ENCODE results near the gene UBE2E1. TPM values are rescaled to one million over a fixed set of nuclear protein-coding genes. Genes with fewer than 3 reads are reported as not detected.
"Not testable (repeated sequence)": the region's sequence is repeated elsewhere in the genome, so short reads cannot be mapped to it uniquely, and the experiment has no call there.

UBE2E1 gene
- total RNA-seq, 4 donors from 2014 or later: 61.6 to 88.4 (median 79.6) TPM

- Histone ChIP-seq H3K4me1 (peaks cover 9 to 27% of the 10 kb centered on the region in 2 donors), H3K4me3 (replicated peaks in 1 of 3) (no peak overlapping the region), H3K9me3 (no peaks in the 10 kb centered on the region), H3K27ac (no peak overlapping the region), H3K36me3 (no peaks in the 10 kb centered on the region), H3K27me3 (no peaks in the 10 kb centered on the region)
- DNase-seq: peak in 1 of 2 donors; percentile 19
- WGBS, 2 donors: 58 to 59% methylated on average over 5 of the region's 5 CpGs
- intact Hi-C loops (cut with DNase I): no loop called here
- TF ChIP-seq POLR2A (IDR thresholded peaks at IDR 0.05) (no peak), CTCF (IDR thresholded peaks at IDR 0.05) (no peak)
Observed at GRCh38 chr3:23877329-23877980, 71.7 kb downstream of the UBE2E1 start.

GRCh38 chr3:23879485-23879884, 73.7 kb downstream of the UBE2E1 start:
- intact Hi-C loops (cut with DNase I): no loop called here
- TF ChIP-seq POLR2A (IDR thresholded peaks at IDR 0.05) (no peak), CTCF (IDR thresholded peaks at IDR 0.05) (no peak)
- peaks cover 9 to 18% of the 10 kb centered on the region in 2 donors for H3K4me1 ChIP-seq

GRCh38 chr3:23880703-23881339, 75.1 kb downstream of the UBE2E1 start:
- H3K27me3 ChIP-seq: no peaks in the 10 kb centered on the region
- no peak overlapping the region for H3K27ac ChIP-seq
- H3K9me3 ChIP-seq: no peaks in the 10 kb centered on the region
- no peaks in the 10 kb centered on the region for H3K36me3 ChIP-seq
- TF ChIP-seq POLR2A (IDR thresholded peaks at IDR 0.05): no peak
- no peak for TF ChIP-seq CTCF (IDR thresholded peaks at IDR 0.05)
- peaks cover 9 to 15% of the 10 kb centered on the region in 2 donors for H3K4me1 ChIP-seq
- WGBS, 2 donors: 84 to 89% methylated on average over 4 of the region's 4 CpGs
- H3K4me3 ChIP-seq (replicated peaks in 1 of 3): no peak overlapping the region
- intact Hi-C loops (cut with DNase I): no loop called here
- no peak for DNase-seq

More at GRCh38 chr3:23879485-23879884, 73.7 kb downstream of the UBE2E1 start:
- no peaks in the 10 kb centered on the region for H3K36me3 ChIP-seq
- no peak for DNase-seq
- no peak overlapping the region for H3K27ac ChIP-seq
- no peaks in the 10 kb centered on the region for H3K9me3 ChIP-seq
- 99 to 100% methylated on average over 8 of the region's 8 CpGs for WGBS, 2 donors
- H3K27me3 ChIP-seq: no peaks in the 10 kb centered on the region
- no peak overlapping the region for H3K4me3 ChIP-seq (replicated peaks in 1 of 3)

GRCh38 chr3:23881993-23882392, 76.2 kb downstream of the UBE2E1 start:
- H3K36me3 ChIP-seq; H3K27me3 ChIP-seq; H3K4me3 ChIP-seq (replicated peaks in 1 of 3); DNase-seq; H3K4me1 ChIP-seq; intact Hi-C loops (cut with DNase I); H3K27ac ChIP-seq; H3K9me3 ChIP-seq: not testable (repeated sequence)
- 96 to 98% methylated on average over 4 of the region's 4 CpGs for WGBS, 2 donors

DNA sequence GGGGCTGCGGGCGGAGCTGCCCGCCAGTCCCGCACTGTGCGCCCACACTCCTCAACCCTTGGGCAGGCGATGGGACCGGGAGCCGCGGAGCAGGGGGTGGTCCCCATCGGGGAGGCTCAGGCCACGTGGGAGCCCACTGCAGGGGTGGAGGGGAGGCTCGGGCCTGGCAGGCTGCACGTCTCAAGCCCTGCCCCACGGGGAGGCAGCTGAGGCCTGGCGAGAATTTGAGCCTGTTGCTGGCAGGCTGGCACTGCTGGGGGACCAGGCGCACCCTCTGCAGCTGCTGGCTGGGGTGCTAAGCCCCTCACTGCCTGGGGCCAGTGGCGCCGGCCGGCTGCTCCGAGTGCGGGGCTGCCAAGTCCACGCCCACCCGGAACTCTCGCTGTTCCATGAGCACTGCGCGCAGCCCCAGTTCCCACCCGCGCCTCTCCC, 76.7 kb downstream of the UBE2E1 start:
- no peak overlapping the region for H3K27ac ChIP-seq
- intact Hi-C loops (cut with DNase I): no loop called here
- 99 to 100% methylated on average over 7 to 12 of the region's 28 CpGs for WGBS, 2 donors
- H3K9me3 ChIP-seq: no peaks in the 10 kb centered on the region
- H3K4me1 ChIP-seq: peaks cover under 1 to 1% of the 10 kb centered on the region in 2 donors
- no peak for DNase-seq
- H3K4me3 ChIP-seq (replicated peaks in 1 of 3): no peak overlapping the region
- H3K36me3 ChIP-seq: no peaks in the 10 kb centered on the region
- TF ChIP-seq POLR2A (IDR thresholded peaks at IDR 0.05): no peak
- no peak for TF ChIP-seq CTCF (IDR thresholded peaks at IDR 0.05)
- H3K27me3 ChIP-seq: no peaks in the 10 kb centered on the region

Measured in thyroid gland (tissue), 4 donors.